ENCODE results near the gene PFKP.
"Not testable (repeated sequence)": the region's sequence is repeated elsewhere in the genome, so short reads cannot be mapped to it uniquely, and the experiment has no call there.

The PFKP gene

GRCh38 chr10:3159152-3159551 is 91.8 kb downstream of the PFKP start:
- no peak for FAIRE-seq
- TF ChIP-seq TAF1 (IDR thresholded peaks at IDR 0.05; ENCODE audit: low read depth, low read length) (no peak), POLR2AphosphoS5 (IDR thresholded peaks at IDR 0.05; ENCODE audit: low read depth, low read length) (no peak), POLR2A (IDR thresholded peaks at IDR 0.05; ENCODE audit: low read depth, low read length) (no peak), PAX5 (IDR thresholded peaks at IDR 0.05; ENCODE audit: insufficient read depth, low read length, severe bottlenecking) (no peak), SPI1 (IDR thresholded peaks at IDR 0.05; ENCODE audit: low read depth, low read length) (no peak), POU2F2 (IDR thresholded peaks at IDR 0.05; ENCODE audit: low read depth, low read length) (no peak)

GRCh38 chr10:3162533-3162932 is 95.2 kb downstream of the PFKP start:
- DNase-seq (ENCODE audit: insufficient read length, low spot score), result no peak
- FAIRE-seq, result no peak
- TF ChIP-seq POLR2AphosphoS5 (IDR thresholded peaks at IDR 0.05; ENCODE audit: low read depth, low read length) (no peak), POU2F2 (IDR thresholded peaks at IDR 0.05; ENCODE audit: low read depth, low read length) (no peak), POLR2A (IDR thresholded peaks at IDR 0.05; ENCODE audit: low read depth, low read length) (no peak), TAF1 (IDR thresholded peaks at IDR 0.05; ENCODE audit: low read depth, low read length) (no peak), PAX5 (IDR thresholded peaks at IDR 0.05; ENCODE audit: insufficient read depth, low read length, severe bottlenecking) (no peak), SPI1 (IDR thresholded peaks at IDR 0.05; ENCODE audit: low read depth, low read length) (no peak)

More at GRCh38 chr10:3159152-3159551, 91.8 kb downstream of the PFKP start:
- DNase-seq (ENCODE audit: insufficient read length, low spot score), result no peak

- no peak for FAIRE-seq
- TF ChIP-seq PAX5 (IDR thresholded peaks at IDR 0.05; ENCODE audit: insufficient read depth, low read length, severe bottlenecking), result no peak
- no peak for TF ChIP-seq POLR2AphosphoS5 (IDR thresholded peaks at IDR 0.05; ENCODE audit: low read depth, low read length)
- TF ChIP-seq SPI1 (IDR thresholded peaks at IDR 0.05; ENCODE audit: low read depth, low read length), result no peak
- TF ChIP-seq TAF1 (IDR thresholded peaks at IDR 0.05; ENCODE audit: low read depth, low read length), result no peak
- no peak for TF ChIP-seq POLR2A (IDR thresholded peaks at IDR 0.05; ENCODE audit: low read depth, low read length)
- TF ChIP-seq POU2F2 (IDR thresholded peaks at IDR 0.05; ENCODE audit: low read depth, low read length), result no peak
These were observed 96.5 kb downstream of the PFKP start for GRCh38 chr10:3163879-3164278.

GRCh38 chr10:3165196-3165595 is 97.8 kb downstream of the PFKP start:
- DNase-seq (ENCODE audit: insufficient read length, low spot score) (no peak), FAIRE-seq (no peak)
- TF ChIP-seq POLR2A (IDR thresholded peaks at IDR 0.05; ENCODE audit: low read depth, low read length), result no peak
- TF ChIP-seq POU2F2 (IDR thresholded peaks at IDR 0.05; ENCODE audit: low read depth, low read length), result no peak
- TF ChIP-seq TAF1 (IDR thresholded peaks at IDR 0.05; ENCODE audit: low read depth, low read length), result no peak
- no peak for TF ChIP-seq SPI1 (IDR thresholded peaks at IDR 0.05; ENCODE audit: low read depth, low read length)
- no peak for TF ChIP-seq PAX5 (IDR thresholded peaks at IDR 0.05; ENCODE audit: insufficient read depth, low read length, severe bottlenecking)
- no peak for TF ChIP-seq POLR2AphosphoS5 (IDR thresholded peaks at IDR 0.05; ENCODE audit: low read depth, low read length)

More at GRCh38 chr10:3163879-3164278, 96.5 kb downstream of the PFKP start:
- no peak for DNase-seq (ENCODE audit: insufficient read length, low spot score)

GRCh38 chr10:3166496-3167290 is 99.3 kb downstream of the PFKP start:
- TF ChIP-seq TAF1 (IDR thresholded peaks at IDR 0.05; ENCODE audit: low read depth, low read length), result no peak
- TF ChIP-seq PAX5 (IDR thresholded peaks at IDR 0.05; ENCODE audit: insufficient read depth, low read length, severe bottlenecking), result no peak
- FAIRE-seq (no peak), DNase-seq (ENCODE audit: insufficient read length, low spot score) (no peak)

GRCh38 chr10:3167611-3168330 is 100.4 kb downstream of the PFKP start:
- no peak for DNase-seq (ENCODE audit: insufficient read length, low spot score)
- no peak for TF ChIP-seq PAX5 (IDR thresholded peaks at IDR 0.05; ENCODE audit: insufficient read depth, low read length, severe bottlenecking)
- TF ChIP-seq TAF1 (IDR thresholded peaks at IDR 0.05; ENCODE audit: low read depth, low read length), result no peak
- FAIRE-seq, result no peak

- FAIRE-seq (no peak), DNase-seq (ENCODE audit: insufficient read length, low spot score) (no peak)
- no peak for TF ChIP-seq POLR2AphosphoS5 (IDR thresholded peaks at IDR 0.05; ENCODE audit: low read depth, low read length)
- TF ChIP-seq POU2F2 (IDR thresholded peaks at IDR 0.05; ENCODE audit: low read depth, low read length), result no peak
- TF ChIP-seq TAF1 (IDR thresholded peaks at IDR 0.05; ENCODE audit: low read depth, low read length), result no peak
- TF ChIP-seq SPI1 (IDR thresholded peaks at IDR 0.05; ENCODE audit: low read depth, low read length), result no peak
- no peak for TF ChIP-seq PAX5 (IDR thresholded peaks at IDR 0.05; ENCODE audit: insufficient read depth, low read length, severe bottlenecking)
- TF ChIP-seq POLR2A (IDR thresholded peaks at IDR 0.05; ENCODE audit: low read depth, low read length), result no peak
These were observed 101.9 kb downstream of the PFKP start for GRCh38 chr10:3169271-3169670.

GRCh38 chr10:3169673-3170072 is 102.3 kb downstream of the PFKP start:
- no peak for TF ChIP-seq POU2F2 (IDR thresholded peaks at IDR 0.05; ENCODE audit: low read depth, low read length)
- TF ChIP-seq POLR2A (IDR thresholded peaks at IDR 0.05; ENCODE audit: low read depth, low read length), result no peak
- no peak for TF ChIP-seq TAF1 (IDR thresholded peaks at IDR 0.05; ENCODE audit: low read depth, low read length)
- TF ChIP-seq POLR2AphosphoS5 (IDR thresholded peaks at IDR 0.05; ENCODE audit: low read depth, low read length), result no peak
- no peak for TF ChIP-seq SPI1 (IDR thresholded peaks at IDR 0.05; ENCODE audit: low read depth, low read length)
- TF ChIP-seq PAX5 (IDR thresholded peaks at IDR 0.05; ENCODE audit: insufficient read depth, low read length, severe bottlenecking), result no peak
- DNase-seq (ENCODE audit: insufficient read length, low spot score) (no peak), FAIRE-seq (no peak)

- DNase-seq (ENCODE audit: insufficient read length, low spot score); FAIRE-seq: not testable (repeated sequence)
These were observed 104.1 kb downstream of the PFKP start for GRCh38 chr10:3171488-3171887.

GRCh38 chr10:3172081-3172445 is 104.7 kb downstream of the PFKP start:
- FAIRE-seq, result no peak
- TF ChIP-seq TAF1 (IDR thresholded peaks at IDR 0.05; ENCODE audit: low read depth, low read length) (no peak), PAX5 (IDR thresholded peaks at IDR 0.05; ENCODE audit: insufficient read depth, low read length, severe bottlenecking) (no peak), POLR2A (IDR thresholded peaks at IDR 0.05; ENCODE audit: low read depth, low read length) (no peak), POU2F2 (IDR thresholded peaks at IDR 0.05; ENCODE audit: low read depth, low read length) (no peak), SPI1 (IDR thresholded peaks at IDR 0.05; ENCODE audit: low read depth, low read length) (no peak), POLR2AphosphoS5 (IDR thresholded peaks at IDR 0.05; ENCODE audit: low read depth, low read length) (no peak)
- DNase-seq (ENCODE audit: insufficient read length, low spot score), result no peak

Measured in GM12891 (cell line).